SK-N-SH treated with all-trans-retinoic acid at 6 μM for 48 hours (cell line): ENCODE data around the gene ABHD2.
A peak's percentile ranks its signal among the peaks of the same experiment; 100 is the strongest.

ENCODE experiments used
- ATAC-seq: fragments of 200-7000 bp; cut with Tn5 transposase; 3 replicates; pipeline ENCODE4 v1.9.1; 2020; ENCODE audit warnings: mild to moderate bottlenecking, moderate library complexity
- ARNTL ChIP-seq: fragments of 450-650 bp; formaldehyde crosslinking; IDR thresholded peaks from 2 replicates; pipeline ENCODE4 v1.5.0; 2020; ENCODE audit warnings: low read depth, mild to moderate bottlenecking, moderate library complexity, borderline replicate concordance
- BACH2 ChIP-seq: fragments of 250-450 bp; sonication (Bioruptor Pico); IDR thresholded peaks from 2 replicates; pipeline ENCODE4 v1.9.0; 2021; ENCODE audit warnings: mild to moderate bottlenecking, borderline replicate concordance
- CREB5 ChIP-seq: fragments of 250-450 bp; sonication (Bioruptor Pico); IDR thresholded peaks from 2 replicates; pipeline ENCODE4 v1.5.1; 2020; ENCODE audit warnings: low read depth, mild to moderate bottlenecking, moderate library complexity
- CSRNP3 ChIP-seq: fragments of 250-450 bp; sonication (Bioruptor Pico); IDR thresholded peaks from 2 replicates; pipeline ENCODE4 v1.5.1; 2021; ENCODE audit warnings: mild to moderate bottlenecking, moderate library complexity
- ESRRG ChIP-seq: fragments of 250-450 bp; sonication (Bioruptor Pico); IDR thresholded peaks from 2 replicates; pipeline ENCODE4 v1.6.1; 2021; ENCODE audit warnings: mild to moderate bottlenecking
- GLIS3 ChIP-seq: fragments of 250-450 bp; sonication (Bioruptor Pico); IDR thresholded peaks from 2 replicates; pipeline ENCODE4 v1.5.0; 2020; ENCODE audit warnings: mild to moderate bottlenecking, moderate library complexity
- ISL1 ChIP-seq: fragments of 250-450 bp; sonication (Bioruptor Pico); IDR thresholded peaks from 2 replicates; pipeline ENCODE4 v2.1.2; 2022; ENCODE audit warnings: mild to moderate bottlenecking, moderate library complexity
- OSR1 ChIP-seq: fragments of 250-450 bp; sonication (Bioruptor Pico); IDR thresholded peaks from 2 replicates; pipeline ENCODE4 v1.8.0; 2022; ENCODE audit warnings: moderate library complexity, mild to moderate bottlenecking, inconsistent platforms
- PATZ1 ChIP-seq: fragments of 250-450 bp; sonication (Bioruptor Pico); IDR thresholded peaks from 2 replicates; pipeline ENCODE4 v1.8.0; 2020; ENCODE audit warnings: mild to moderate bottlenecking, moderate library complexity, borderline replicate concordance
- POU6F1 ChIP-seq: fragments of 250-450 bp; sonication (Bioruptor Pico); IDR thresholded peaks from 2 replicates; pipeline ENCODE4 v1.8.0; 2021; ENCODE audit warnings: low read depth, mild to moderate bottlenecking, moderate library complexity, borderline replicate concordance
- RARB ChIP-seq: fragments of 250-450 bp; sonication (Bioruptor Pico); IDR thresholded peaks from 2 replicates; pipeline ENCODE4 v1.8.0; 2021; ENCODE audit warnings: mild to moderate bottlenecking, moderate library complexity
- TOX ChIP-seq: fragments of 250-450 bp; sonication (Bioruptor Pico); IDR thresholded peaks from 2 replicates; pipeline ENCODE4 v1.8.0; 2021; ENCODE audit warnings: mild to moderate bottlenecking, moderate library complexity, borderline replicate concordance
- TSHZ2 ChIP-seq: fragments of 250-450 bp; sonication (Bioruptor Pico); IDR thresholded peaks from 2 replicates; pipeline ENCODE4 v1.5.0; 2020; ENCODE audit warnings: mild to moderate bottlenecking, moderate library complexity
- ZC3H10 ChIP-seq: fragments of 250-450 bp; sonication (Bioruptor Pico); IDR thresholded peaks from 2 replicates; pipeline ENCODE4 v1.5.1; 2021; ENCODE audit warnings: mild to moderate bottlenecking, moderate library complexity
- ZFP3 ChIP-seq: fragments of 250-450 bp; sonication (Bioruptor Pico); IDR thresholded peaks from 2 replicates; pipeline ENCODE4 v1.5.0; 2020; ENCODE audit warnings: mild to moderate bottlenecking, moderate library complexity
- ZFP30 ChIP-seq: fragments of 450-650 bp; formaldehyde crosslinking; IDR thresholded peaks from 2 replicates; pipeline ENCODE4 v1.5.0; 2022; ENCODE audit warnings: mild to moderate bottlenecking, moderate library complexity
- ZNF565 ChIP-seq: fragments of 450-650 bp; formaldehyde crosslinking; conservative IDR thresholded peaks from 2 replicates; pipeline ENCODE4 v1.5.0; 2020; ENCODE audit warnings: low read depth, mild to moderate bottlenecking, moderate library complexity

ABHD2 gene

GRCh38 chr15:89171136-89172072 is 83.1 kb downstream of the ABHD2 start:
- peak; percentile 76 for ATAC-seq
- TF ChIP-seq ZFP30 (CRISPR knock-in tag) (no peak), TSHZ2 (CRISPR knock-in tag) (no peak), ISL1 (CRISPR knock-in tag) (no peak), TOX (CRISPR knock-in tag) (no peak), ZNF565 (CRISPR knock-in tag) (no peak), ZC3H10 (no peak), OSR1 (CRISPR knock-in tag) (no peak), PATZ1 (CRISPR knock-in tag) (no peak)

GRCh38 chr15:89172921-89173320 is 84.7 kb downstream of the ABHD2 start:
- no peak for ATAC-seq
- TF ChIP-seq RARB (no peak), CSRNP3 (CRISPR knock-in tag) (no peak), ZFP3 (CRISPR knock-in tag) (no peak), ZC3H10 (no peak), POU6F1 (CRISPR knock-in tag) (no peak), ESRRG (CRISPR knock-in tag) (no peak), CREB5 (CRISPR knock-in tag) (no peak), PATZ1 (CRISPR knock-in tag) (no peak), ARNTL (CRISPR knock-in tag) (no peak), GLIS3 (CRISPR knock-in tag) (no peak), TSHZ2 (CRISPR knock-in tag) (no peak), OSR1 (CRISPR knock-in tag) (no peak), BACH2 (no peak)
